HepG2 (cell line): ENCODE results near the gene RNASE11. TPM values are rescaled to one million over a fixed set of nuclear protein-coding genes. Genes with fewer than 3 reads are reported as not detected.
A peak's percentile ranks its signal among the peaks of the same experiment; 100 is the strongest.

Experiments
- ATF1 ChIP-seq: IDR thresholded peaks from 2 replicates; pipeline ENCODE4 v1.6.1; 2016; ENCODE audit warnings: mild to moderate bottlenecking, control low read depth
- IKZF1 ChIP-seq: fragments of 450-650 bp; IDR thresholded peaks from 2 replicates; pipeline ENCODE4 v1.7.1; 2016
- IKZF4 ChIP-seq: sonication (generic); formaldehyde crosslinking; IDR thresholded peaks from 2 replicates; pipeline ENCODE4 v1.5.1; 2020; ENCODE audit warnings: borderline replicate concordance, mild to moderate bottlenecking, low read depth, missing genetic modification reagents; ENCODE audit errors: not compliant biosample characterization
- MATR3 ChIP-seq: sonication (generic); formaldehyde crosslinking; IDR thresholded peaks from 2 replicates; pipeline ENCODE4 v1.4.0; 2020; ENCODE audit warnings: missing genetic modification reagents
- SMYD3 ChIP-seq: sonication (generic); formaldehyde crosslinking; IDR thresholded peaks from 2 replicates; pipeline ENCODE4 v1.8.1; 2023; ENCODE audit warnings: mild to moderate bottlenecking, missing genetic modification reagents
- THAP7 ChIP-seq: sonication (generic); formaldehyde crosslinking; IDR thresholded peaks from 2 replicates; pipeline ENCODE4 v1.8.1; 2023; ENCODE audit warnings: mild to moderate bottlenecking, missing genetic modification reagents
- THAP8 ChIP-seq: sonication (generic); formaldehyde crosslinking; IDR thresholded peaks from 2 replicates; pipeline ENCODE4 v1.5.1; 2020; ENCODE audit warnings: missing genetic modification reagents, mild to moderate bottlenecking, borderline replicate concordance
- TRIM22 ChIP-seq: fragments of 450-650 bp; IDR thresholded peaks from 2 replicates; pipeline ENCODE4 v1.6.1; 2017
- USF2 ChIP-seq, 2 experiments: sonication (generic) in 1 of 2; formaldehyde crosslinking in 1 of 2; IDR thresholded peaks; 2 replicates each; pipeline versions ENCODE4 v1.5.1 to v1.6.1; 2011 to 2020; ENCODE audit warnings: borderline replicate concordance in 1 of 2, low read depth in 1 of 2, low read length in 1 of 2, mild to moderate bottlenecking in 1 of 2, missing genetic modification reagents in 1 of 2, moderate library complexity in 1 of 2
- ZBTB37 ChIP-seq: sonication (generic); formaldehyde crosslinking; IDR thresholded peaks from 2 replicates; pipeline ENCODE4 v1.4.0; 2020; ENCODE audit warnings: mild to moderate bottlenecking, missing genetic modification reagents
- ZNF33B ChIP-seq: sonication (generic); formaldehyde crosslinking; IDR thresholded peaks from 2 replicates; pipeline ENCODE4 v1.5.1; 2020; ENCODE audit warnings: mild to moderate bottlenecking, missing genetic modification reagents
- ZNF468 ChIP-seq: sonication (generic); formaldehyde crosslinking; IDR thresholded peaks from 2 replicates; pipeline ENCODE4 v1.8.0; 2022; ENCODE audit warnings: mild to moderate bottlenecking, moderate library complexity, missing genetic modification reagents
- ZNF646 ChIP-seq: sonication (generic); formaldehyde crosslinking; IDR thresholded peaks from 2 replicates; pipeline ENCODE4 v1.9.0; 2021; ENCODE audit warnings: mild to moderate bottlenecking, missing genetic modification reagents
- ZNF75D ChIP-seq: sonication (generic); formaldehyde crosslinking; IDR thresholded peaks from 2 replicates; pipeline ENCODE4 v1.8.1; 2023; ENCODE audit warnings: missing genetic modification reagents, mild to moderate bottlenecking, borderline replicate concordance
- ZNF777 ChIP-seq: sonication (generic); formaldehyde crosslinking; IDR thresholded peaks from 2 replicates; pipeline ENCODE4 v1.4.0; 2020; ENCODE audit warnings: missing genetic modification reagents
- polyA plus RNA-seq, 8 experiments: library from polyadenylated mRNA; depleted of rRNA in 3 of 8; stranded (reverse) in 7 of 8; unstranded in 1 of 8; fragments of >200 nt; fragmentation: Illumina TruSeq in 4 of 8; extraction: Trizol in 4 of 8; gene quantifications; 2 replicates each; pipeline versions ENCODE4 v1.2.1 to v1.2.3, GENCODE V29; 2011 to 2016; ENCODE audit warnings: low read depth in 4 of 8, missing spikeins in 1 of 8, mixed read lengths in 1 of 8; ENCODE audit not compliant: insufficient read depth in 1 of 8
- total RNA-seq, 5 experiments: library from RNA; depleted of rRNA; stranded (reverse); fragments of >200 nt; fragmentation: Illumina TruSeq; extraction: Trizol; gene quantifications; 2 replicates each; pipeline ENCODE4 v1.2.3, GENCODE V29; 2016; ENCODE audit warnings: low read depth in 1 of 5

Gene RNASE11
- total and polyA plus RNA-seq, 2 of the 13 experiments (the other 11 are each of a cell fraction or from before 2014, with no cell fraction given), result not detected

- TF ChIP-seq ZNF33B (CRISPR knock-in tag) (no peak), TRIM22 (no peak), ZNF777 (CRISPR knock-in tag) (peak; percentile 12; the same call in 1 of the 2 replicates), ZNF75D (CRISPR knock-in tag) (no peak), MATR3 (CRISPR knock-in tag) (no peak), ZNF468 (no peak), ZBTB37 (no peak; the same call in 1 of the 2 replicates), USF2 (IDR thresholded peaks at IDR 0.05; ENCODE audit: low read depth, low read length) (no peak), USF2 (CRISPR knock-in tag; IDR thresholded peaks at IDR 0.05; ENCODE audit: borderline replicate concordance) (no peak), IKZF4 (CRISPR knock-in tag) (peak; percentile 13), ZNF646 (CRISPR knock-in tag) (no peak), THAP8 (no peak), THAP7 (CRISPR knock-in tag) (no peak), SMYD3 (CRISPR knock-in tag) (peak; percentile 37; the same call in 1 of the 2 replicates), ATF1 (CRISPR knock-in tag) (no peak), IKZF1 (no peak)
Observed at GRCh38 chr14:20609215-20610001, 21.6 kb upstream of the RNASE11 start (continued).
